SK-N-SH (cell line): ENCODE data around the gene SPIC. TPM values are rescaled to one million over a fixed set of nuclear protein-coding genes. Genes with fewer than 3 reads are reported as not detected.

ENCODE experiments used
- CTCF ChIA-PET: fragments of 300-600, 350-600 bp; formaldehyde crosslinking; extraction: SDS; loops from one replicate; lab custom pipeline; 2021; lab: Yijun Ruan, JAX
- POLR2A ChIA-PET: fragments of 350-600 bp; sonication (Branson Sonifier 250); formaldehyde crosslinking; extraction: SDS; loops from one replicate; lab custom pipeline; 2020; ENCODE audit warnings: antibody characterized with exemption, inconsistent platforms; lab: Yijun Ruan, JAX
- DNase-seq: peaks from one replicate; pipeline ENCODE4 v3.0.0; 2012
- H2AFZ ChIP-seq: fragments of 200-600 bp; sonication (generic); 2 replicates; pipeline ENCODE4 v1.8.1; 2016; ENCODE audit warnings: antibody characterized with exemption, mild to moderate bottlenecking, low read depth
- H3F3A ChIP-seq: fragments of 200-600 bp; sonication (generic); replicated peaks from 2 replicates; pipeline ENCODE3; 2016; ENCODE audit warnings: antibody characterized with exemption, mild to moderate bottlenecking; ENCODE audit not compliant: insufficient read depth
- H3K27ac ChIP-seq, 2 experiments: fragments of 200-500 bp in 1 of 2; fragments of 200-600 bp in 1 of 2; sonication (Bioruptor generic) in 1 of 2; sonication (generic), shearing (Covaris generic) in 1 of 2; 2 replicates each; pipeline versions ENCODE4 v1.5.1 to v1.6.1; 2014 to 2016; ENCODE audit warnings: low read depth in 2 of 2, inconsistent platforms in 1 of 2, low read length in 1 of 2, mild to moderate bottlenecking in 1 of 2, mixed read lengths in 1 of 2
- H3K27me3 ChIP-seq: fragments of 200-600 bp; sonication (generic), shearing (Covaris generic); 2 replicates; pipeline ENCODE4 v1.6.1; 2016; ENCODE audit warnings: mixed run types; ENCODE audit not compliant: insufficient read depth
- H3K36me3 ChIP-seq, 2 experiments: fragments of 200-500 bp in 1 of 2; fragments of 200-600 bp in 1 of 2; sonication (Bioruptor generic) in 1 of 2; sonication (generic) in 1 of 2; replicated peaks in 1 of 2; 2 replicates each; pipeline versions ENCODE3 to v1.5.1; 2014 to 2016; ENCODE audit warnings: low read length in 1 of 2, mild to moderate bottlenecking in 1 of 2; ENCODE audit not compliant: insufficient read depth in 2 of 2, control insufficient read depth in 1 of 2
- H3K4me1 ChIP-seq, 2 experiments: fragments of 200-500 bp in 1 of 2; fragments of 200-600 bp in 1 of 2; sonication (Bioruptor generic) in 1 of 2; sonication (generic), shearing (Covaris generic) in 1 of 2; 2 replicates each; pipeline versions ENCODE4 v1.5.1 to v1.6.1; 2014 to 2016; ENCODE audit warnings: low read depth in 1 of 2, low read length in 1 of 2, mixed run types in 1 of 2; ENCODE audit not compliant: insufficient read depth in 2 of 2, control insufficient read depth in 1 of 2
- H3K4me2 ChIP-seq: fragments of 200-600 bp; sonication (generic), shearing (Covaris generic); 2 replicates; pipeline ENCODE4 v1.6.1; 2017; ENCODE audit warnings: mixed run types
- H3K4me3 ChIP-seq, 2 experiments: fragments of 200-500 bp in 1 of 2; fragments of 200-600 bp in 1 of 2; sonication (Bioruptor generic) in 1 of 2; sonication (generic), shearing (Covaris generic) in 1 of 2; 2 replicates each; pipeline versions ENCODE4 v1.5.1 to v1.8.1; 2014 to 2016; ENCODE audit warnings: low read depth in 2 of 2, inconsistent platforms in 1 of 2, low read length in 1 of 2, mild to moderate bottlenecking in 1 of 2, mixed read lengths in 1 of 2, moderate library complexity in 1 of 2
- H3K79me2 ChIP-seq: fragments of 200-600 bp; sonication (generic); 2 replicates; pipeline ENCODE4 v1.8.1; 2017; ENCODE audit warnings: mild to moderate bottlenecking; ENCODE audit not compliant: insufficient read depth
- H3K9ac ChIP-seq: fragments of 200-600 bp; sonication (generic); 2 replicates; pipeline ENCODE4 v1.6.1; 2017; ENCODE audit warnings: mixed run types
- H3K9me2 ChIP-seq: fragments of 200-600 bp; sonication (generic); 2 replicates; pipeline ENCODE4 v1.6.1; 2017; ENCODE audit warnings: mixed run types
- H3K9me3 ChIP-seq: fragments of 200-600 bp; sonication (generic); 2 replicates; pipeline ENCODE4 v1.6.1; 2017; ENCODE audit warnings: mixed run types, mild to moderate bottlenecking, moderate library complexity
- H4K20me1 ChIP-seq: fragments of 200-600 bp; sonication (generic); 2 replicates; pipeline ENCODE4 v1.6.1; 2017; ENCODE audit warnings: mild to moderate bottlenecking, mixed run types; ENCODE audit not compliant: insufficient read depth
- CTCF ChIP-seq: fragments of 200-600 bp; sonication (generic); IDR thresholded peaks from 2 replicates; pipeline ENCODE4 v1.6.1; 2017; ENCODE audit warnings: antibody characterized with exemption, mild to moderate bottlenecking, moderate library complexity
- EZH2phosphoT487 ChIP-seq: fragments of 200-600 bp; sonication (generic); IDR thresholded peaks from 2 replicates; pipeline ENCODE4 v1.6.1; 2017; ENCODE audit warnings: low read depth, mixed run types, mild to moderate bottlenecking, antibody characterized with exemption, moderate library complexity, borderline replicate concordance
- FOSL2 ChIP-seq: IDR thresholded peaks from 2 replicates; pipeline ENCODE4 v1.4.0; 2012; ENCODE audit warnings: low read depth, mild to moderate bottlenecking, moderate library complexity, borderline replicate concordance
- FOXM1 ChIP-seq: IDR thresholded peaks from 2 replicates; pipeline ENCODE4 v1.4.0; 2012; ENCODE audit warnings: low read depth, mild to moderate bottlenecking
- IRF3 ChIP-seq: fragments of 150-350 bp; IDR thresholded peaks from 2 replicates; pipeline ENCODE4 v1.6.1; 2016; ENCODE audit warnings: mild to moderate bottlenecking, low read depth, low read length
- JUND ChIP-seq: IDR thresholded peaks from 2 replicates; pipeline ENCODE4 v1.4.0; 2012
- MEF2A ChIP-seq: IDR thresholded peaks from 2 replicates; pipeline ENCODE4 v1.4.0; 2012; ENCODE audit warnings: low read depth, borderline replicate concordance
- MXI1 ChIP-seq: IDR thresholded peaks from 2 replicates; pipeline ENCODE4 v1.6.1; 2012; ENCODE audit warnings: mild to moderate bottlenecking, low read depth, low read length, improper control_type of control experiment
- NFIC ChIP-seq: IDR thresholded peaks from 2 replicates; pipeline ENCODE4 v1.4.0; 2012; ENCODE audit warnings: borderline replicate concordance
- NRF1 ChIP-seq: IDR thresholded peaks from 2 replicates; pipeline ENCODE4 v1.6.1; 2012; ENCODE audit warnings: low read depth, mild to moderate bottlenecking, low read length
- REST ChIP-seq: IDR thresholded peaks from 2 replicates; pipeline ENCODE4 v1.6.1; 2012; ENCODE audit warnings: mild to moderate bottlenecking, low read depth, low read length, moderate library complexity
- SMC3 ChIP-seq: IDR thresholded peaks from 2 replicates; pipeline ENCODE4 v1.6.1; 2012; ENCODE audit warnings: low read depth, low read length, improper control_type of control experiment
- TCF12 ChIP-seq: IDR thresholded peaks from 2 replicates; pipeline ENCODE4 v1.4.0; 2012
- WGBS: methylation state at CpG from one replicate; pipeline ENCODE4 v1.1.6; 2017; ENCODE audit warnings: low lambda C conversion rate; 5-methylcytosine and 5-hydroxymethylcytosine counted together
- polyA plus RNA-seq, 3 experiments: library from polyadenylated mRNA; depleted of rRNA; stranded (reverse); fragments of >200 nt; gene quantifications; 2 replicates each; pipeline ENCODE4 v1.2.3, GENCODE V29; 2012

Gene SPIC
- polyA plus RNA-seq, 1 of the 3 experiments (the other 2 are of a cell fraction) = not detected

- Histone ChIP-seq H4K20me1 (no peaks in the 10 kb centered on the region), H3K9ac (no peak overlapping the region), H3K4me1 (no peaks in the 10 kb centered on the region), H3K4me2 (no peak overlapping the region), H3K36me3 (no peaks in the 10 kb centered on the region), H2AFZ (0 out of 2 replicates have a peak overlapping the region, but pooled peaks have one; percentile 51), H3K27ac (no peak overlapping the region), H3F3A (no peaks in the 10 kb centered on the region), H3K4me3 (no peak overlapping the region), H3K27me3 (peaks cover 12% of the 10 kb centered on the region; the same call in 1 of the 2 replicates), H3K9me3 (no peaks in the 10 kb centered on the region), H3K79me2 (no peaks in the 10 kb centered on the region), H3K9me2 (no peaks in the 10 kb centered on the region)
- CTCF ChIA-PET = interaction anchor here (0.6 to 1.8 kb wide), 2 partner anchors 9 to 44 kb away, joined by 3 read pairs; no protein-coding TSS in a partner anchor
- POLR2A ChIA-PET = no interaction called here
- TF ChIP-seq EZH2phosphoT487 (no peak), MXI1 (no peak), REST (no peak), CTCF (no peak), SMC3 (no peak), TCF12 (no peak), NFIC (no peak), FOSL2 (no peak), NRF1 (no peak), MEF2A (no peak), JUND (no peak), IRF3 (no peak), FOXM1 (no peak)
- WGBS = 23% methylated on average over 5 of the region's 5 CpGs
- DNase-seq = no peak
Observed at GRCh38 chr12:101439236-101439635, 35.9 kb upstream of the SPIC start.
